ENCODE measurements around the gene PFDN6. TPM values are rescaled to one million over a fixed set of nuclear protein-coding genes. Genes with fewer than 3 reads are reported as not detected.

PFDN6 gene
- total and polyA plus RNA-seq, 2 experiments from 2014 or later, result 35.1 to 72.8 TPM

Other genes starting within 250 kb of the PFDN6 start
- 0.21 and 1.1 TPM in 2 replicates for gene HLA-DPA1, start 216.0 kb upstream of the PFDN6 start, total RNA-seq
- 1.2 and 1.9 TPM in 2 replicates for gene HLA-DPA1, start 216.0 kb upstream of the PFDN6 start, polyA plus RNA-seq
- gene HLA-DPB1, start 213.6 kb upstream of the PFDN6 start, total RNA-seq, result 14.3 and 26.1 TPM in 2 replicates
- gene HLA-DPB1, start 213.6 kb upstream of the PFDN6 start, polyA plus RNA-seq, result 8.6 and 11.1 TPM in 2 replicates
- gene COL11A2, start 97.1 kb upstream of the PFDN6 start, total RNA-seq, result 70.6 and 94.6 TPM in 2 replicates
- 59.6 and 63.8 TPM in 2 replicates for gene COL11A2, start 97.1 kb upstream of the PFDN6 start, polyA plus RNA-seq
- 38.1 and 46.7 TPM in 2 replicates for gene RXRB, start 88.9 kb upstream of the PFDN6 start, total RNA-seq
- gene RXRB, start 88.9 kb upstream of the PFDN6 start, polyA plus RNA-seq, result 37.8 and 39.6 TPM in 2 replicates
- gene SLC39A7, start 88.7 kb upstream of the PFDN6 start, total RNA-seq, result 147 and 150 TPM in 2 replicates
- 35.1 and 51.3 TPM in 2 replicates for gene SLC39A7, start 88.7 kb upstream of the PFDN6 start, polyA plus RNA-seq
- gene HSD17B8, start 84.9 kb upstream of the PFDN6 start, total RNA-seq, result 45.4 and 45.7 TPM in 2 replicates
- 47.6 and 68.0 TPM in 2 replicates for gene HSD17B8, start 84.9 kb upstream of the PFDN6 start, polyA plus RNA-seq
- 37.0 and 51.4 TPM in 2 replicates for gene RING1, start 81.1 kb upstream of the PFDN6 start, total RNA-seq
- 42.1 and 44.2 TPM in 2 replicates for gene RING1, start 81.1 kb upstream of the PFDN6 start, polyA plus RNA-seq
- 34.4 and 37.1 TPM in 2 replicates for gene VPS52, start 17.7 kb upstream of the PFDN6 start, total RNA-seq
- 55.2 and 64.8 TPM in 2 replicates for gene VPS52, start 17.7 kb upstream of the PFDN6 start, polyA plus RNA-seq
- 2,022 and 2,161 TPM in 2 replicates for gene RPS18, start 17.5 kb upstream of the PFDN6 start, total RNA-seq
- gene RPS18, start 17.5 kb upstream of the PFDN6 start, polyA plus RNA-seq, result 1,298 and 1,698 TPM in 2 replicates
- 11.7 and 15.5 TPM in 2 replicates for gene B3GALT4, start 12.5 kb upstream of the PFDN6 start, total RNA-seq
- gene B3GALT4, start 12.5 kb upstream of the PFDN6 start, polyA plus RNA-seq, result 11.0 and 15.8 TPM in 2 replicates
- 34.8 and 58.9 TPM in 2 replicates for gene WDR46, start 362 bp upstream of the PFDN6 start, total RNA-seq
- gene WDR46, start 362 bp upstream of the PFDN6 start, polyA plus RNA-seq, result 46.3 and 70.4 TPM in 2 replicates
- 61.8 and 89.8 TPM in 2 replicates for gene RGL2, start 9.3 kb downstream of the PFDN6 start, total RNA-seq
- 86.1 and 115 TPM in 2 replicates for gene RGL2, start 9.3 kb downstream of the PFDN6 start, polyA plus RNA-seq
- gene TAPBP, start 24.5 kb downstream of the PFDN6 start, total RNA-seq, result 29.9 and 36.4 TPM in 2 replicates
- gene TAPBP, start 24.5 kb downstream of the PFDN6 start, polyA plus RNA-seq, result 30.8 and 39.2 TPM in 2 replicates
- 37.0 and 48.0 TPM in 2 replicates for gene ZBTB22, start 28.1 kb downstream of the PFDN6 start, total RNA-seq
- 29.1 and 40.7 TPM in 2 replicates for gene ZBTB22, start 28.1 kb downstream of the PFDN6 start, polyA plus RNA-seq
- gene DAXX, start 33.4 kb downstream of the PFDN6 start, total RNA-seq, result 27.6 and 44.3 TPM in 2 replicates
- 38.7 and 39.9 TPM in 2 replicates for gene DAXX, start 33.4 kb downstream of the PFDN6 start, polyA plus RNA-seq
- 14.0 and 69.2 TPM in 2 replicates for gene KIFC1, start 102.2 kb downstream of the PFDN6 start, total RNA-seq
- 9.4 and 33.3 TPM in 2 replicates for gene KIFC1, start 102.2 kb downstream of the PFDN6 start, polyA plus RNA-seq
- 61.9 and 116 TPM in 2 replicates for gene PHF1, start 121.4 kb downstream of the PFDN6 start, total RNA-seq
- 34.5 and 62.1 TPM in 2 replicates for gene PHF1, start 121.4 kb downstream of the PFDN6 start, polyA plus RNA-seq
- gene CUTA, start 128.5 kb downstream of the PFDN6 start, total RNA-seq, result 304 and 348 TPM in 2 replicates
- 426 and 501 TPM in 2 replicates for gene CUTA, start 128.5 kb downstream of the PFDN6 start, polyA plus RNA-seq
- 14.9 and 20.2 TPM in 2 replicates for gene SYNGAP1, start 130.5 kb downstream of the PFDN6 start, total RNA-seq
- 6.8 and 10.5 TPM in 2 replicates for gene SYNGAP1, start 130.5 kb downstream of the PFDN6 start, polyA plus RNA-seq
- 5.5 and 7.8 TPM in 2 replicates for gene ZBTB9, start 165.0 kb downstream of the PFDN6 start, total RNA-seq
- gene ZBTB9, start 165.0 kb downstream of the PFDN6 start, polyA plus RNA-seq, result 9.5 and 11.2 TPM in 2 replicates

Measured in cardiac muscle cell (in vitro differentiated cells and primary cell).